H1 (cell line): ENCODE results near the gene GAK.

Source experiments
- CTCF ChIP-seq, 3 experiments: IDR thresholded peaks; 1 replicate in 2 of 3; 2 replicates in 1 of 3; pipeline versions ENCODE4 v1.5.1 to v1.6.1; 2011; ENCODE audit warnings: low read length in 3 of 3, mild to moderate bottlenecking in 3 of 3, inconsistent platforms in 2 of 3, low read depth in 1 of 3, moderate library complexity in 1 of 3; ENCODE audit not compliant: insufficient read depth in 1 of 3; ENCODE audit errors: control extremely low read depth in 1 of 3
- EZH2 ChIP-seq: fragments of 200-600 bp; sonication (generic); IDR thresholded peaks from 2 replicates; pipeline ENCODE4 v1.7.1; 2012; ENCODE audit warnings: low read depth, mild to moderate bottlenecking, moderate library complexity, low read length, inconsistent platforms; ENCODE audit not compliant: severe bottlenecking

GRCh38 chr4:905485-906338 is 26.4 kb downstream of the GAK start:
- TF ChIP-seq EZH2 (no peak), CTCF (IDR thresholded peaks at IDR 0.05; ENCODE audit: control extremely low read depth in 1 of 3, insufficient read depth in 1 of 3, low read depth in 1 of 3, low read length in 3 of 3) (no peak)
